A673 (cell line): ENCODE data around the gene DOCK1. TPM values are rescaled to one million over a fixed set of nuclear protein-coding genes. Genes with fewer than 3 reads are reported as not detected.

ENCODE experiments used
- BruUV-seq: library from RNA; stranded (reverse); fragments of 400-500 nt; replicated peaks from 2 replicates; lab custom pipeline; 2021; lab: Mats Ljungman, UMichigan
- CTCF ChIA-PET: fragments of 300-600 bp; sonication (Branson Sonifier 250); formaldehyde crosslinking; loops from one replicate; lab custom pipeline; 2022; ENCODE audit warnings: antibody characterized with exemption; lab: Charles Lee
- POLR2A ChIA-PET: fragments of 300-600 bp; sonication (Branson Sonifier 250); formaldehyde crosslinking; loops from one replicate; lab custom pipeline; 2022; ENCODE audit warnings: antibody characterized with exemption; ENCODE audit not compliant: low non-redundant PET; lab: Charles Lee
- DNase-seq: peaks from one replicate; pipeline ENCODE4 v3.0.0-alpha.2; 2015; ENCODE audit warnings: low spot score
- H3K27ac ChIP-seq: fragments of 200-600 bp; sonication (generic); 2 replicates; pipeline ENCODE4 v1.5.1; 2016; ENCODE audit warnings: mixed run types, low read depth, mild to moderate bottlenecking, mixed read lengths, antibody characterized with exemption, low read length; ENCODE audit not compliant: poor library complexity, severe bottlenecking
- H3K27me3 ChIP-seq: fragments of 200-600 bp; sonication (generic); replicated peaks from 2 replicates; pipeline ENCODE4 v1.6.1; 2017; ENCODE audit warnings: mixed run types, low read depth, mild to moderate bottlenecking, mixed read lengths, antibody characterized with exemption, low read length; ENCODE audit not compliant: insufficient read depth, poor library complexity
- H3K36me3 ChIP-seq: fragments of 200-600 bp; sonication (generic); 2 replicates; pipeline ENCODE4 v1.6.1; 2016; ENCODE audit warnings: mixed run types, mild to moderate bottlenecking, mixed read lengths, antibody characterized with exemption, low read length; ENCODE audit not compliant: insufficient read depth, poor library complexity, severe bottlenecking
- H3K4me1 ChIP-seq: fragments of 200-600 bp; sonication (generic); 2 replicates; pipeline ENCODE4 v1.6.1; 2017; ENCODE audit warnings: mixed run types, mild to moderate bottlenecking, mixed read lengths, antibody characterized with exemption, low read length; ENCODE audit not compliant: insufficient read depth, poor library complexity, severe bottlenecking
- H3K4me3 ChIP-seq: fragments of 200-600 bp; sonication (generic); 2 replicates; pipeline ENCODE4 v1.5.1; 2016; ENCODE audit warnings: low read depth, mixed run types, mild to moderate bottlenecking, mixed read lengths, low read length; ENCODE audit not compliant: poor library complexity, severe bottlenecking
- H3K9me3 ChIP-seq: fragments of 200-600 bp; sonication (generic); 2 replicates; pipeline ENCODE4 v1.6.1; 2016; ENCODE audit warnings: mixed run types, low read depth, mild to moderate bottlenecking, mixed read lengths, antibody characterized with exemption, low read length; ENCODE audit not compliant: poor library complexity, severe bottlenecking
- EZH2 ChIP-seq: fragments of 200-600 bp; sonication (generic); IDR thresholded peaks from 2 replicates; pipeline ENCODE4 v1.6.1; 2017; ENCODE audit warnings: borderline replicate concordance, low read depth, mild to moderate bottlenecking, mixed read lengths, antibody characterized with exemption, low read length; ENCODE audit not compliant: poor library complexity, severe bottlenecking
- intact Hi-C: fragments of 100-400 bp; cut with micrococcal nuclease; formaldehyde crosslinking; loops from one replicate; pipeline ENCODE4 v1.10.0; 2022; ENCODE audit not compliant: unreplicated experiment
- total RNA-seq: library from RNA; stranded (reverse); gene quantifications from 2 replicates; pipeline ENCODE4 v1.2.3, GENCODE V29; 2021
- TF ChIP-seq, protein P1 (sequence below): fragments of 300-800, 200-600 bp; sonication (generic); conservative IDR thresholded peaks from 2 replicates; pipeline ENCODE4 v1.5.1; 2017; ENCODE audit warnings: low read depth, mild to moderate bottlenecking, antibody characterized with exemption, low read length, moderate library complexity, mixed read lengths

DOCK1 gene
- total RNA-seq, 1 experiment from 2014 or later, result 30.7 TPM

DNA sequence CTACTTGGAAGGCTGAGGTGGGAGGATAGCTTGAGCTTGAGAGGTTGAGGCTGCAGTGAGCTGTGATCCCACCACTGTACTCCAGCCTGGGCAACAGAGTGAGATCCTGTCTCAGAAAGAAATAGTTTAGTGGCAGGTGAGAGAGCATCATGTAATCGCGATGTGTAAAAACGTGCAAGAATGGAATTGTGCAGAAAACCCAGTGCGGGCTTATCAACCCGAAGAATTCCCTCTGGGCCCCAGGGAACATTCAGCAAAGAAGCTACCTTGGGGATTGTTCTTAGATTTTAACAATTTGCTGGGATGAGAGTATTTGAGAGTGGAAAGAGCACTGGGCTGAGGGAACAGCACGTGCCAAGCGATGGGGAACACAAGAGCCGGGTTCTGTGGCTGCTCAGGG lies 398.5 kb downstream of the DOCK1 start:
- POLR2A ChIA-PET, result no interaction called here
- no TSS peak for BruUV-seq
- no peak for TF ChIP-seq EZH2
- TF ChIP-seq, protein P1, sequence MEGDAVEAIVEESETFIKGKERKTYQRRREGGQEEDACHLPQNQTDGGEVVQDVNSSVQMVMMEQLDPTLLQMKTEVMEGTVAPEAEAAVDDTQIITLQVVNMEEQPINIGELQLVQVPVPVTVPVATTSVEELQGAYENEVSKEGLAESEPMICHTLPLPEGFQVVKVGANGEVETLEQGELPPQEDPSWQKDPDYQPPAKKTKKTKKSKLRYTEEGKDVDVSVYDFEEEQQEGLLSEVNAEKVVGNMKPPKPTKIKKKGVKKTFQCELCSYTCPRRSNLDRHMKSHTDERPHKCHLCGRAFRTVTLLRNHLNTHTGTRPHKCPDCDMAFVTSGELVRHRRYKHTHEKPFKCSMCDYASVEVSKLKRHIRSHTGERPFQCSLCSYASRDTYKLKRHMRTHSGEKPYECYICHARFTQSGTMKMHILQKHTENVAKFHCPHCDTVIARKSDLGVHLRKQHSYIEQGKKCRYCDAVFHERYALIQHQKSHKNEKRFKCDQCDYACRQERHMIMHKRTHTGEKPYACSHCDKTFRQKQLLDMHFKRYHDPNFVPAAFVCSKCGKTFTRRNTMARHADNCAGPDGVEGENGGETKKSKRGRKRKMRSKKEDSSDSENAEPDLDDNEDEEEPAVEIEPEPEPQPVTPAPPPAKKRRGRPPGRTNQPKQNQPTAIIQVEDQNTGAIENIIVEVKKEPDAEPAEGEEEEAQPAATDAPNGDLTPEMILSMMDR, result no peak

DNA sequence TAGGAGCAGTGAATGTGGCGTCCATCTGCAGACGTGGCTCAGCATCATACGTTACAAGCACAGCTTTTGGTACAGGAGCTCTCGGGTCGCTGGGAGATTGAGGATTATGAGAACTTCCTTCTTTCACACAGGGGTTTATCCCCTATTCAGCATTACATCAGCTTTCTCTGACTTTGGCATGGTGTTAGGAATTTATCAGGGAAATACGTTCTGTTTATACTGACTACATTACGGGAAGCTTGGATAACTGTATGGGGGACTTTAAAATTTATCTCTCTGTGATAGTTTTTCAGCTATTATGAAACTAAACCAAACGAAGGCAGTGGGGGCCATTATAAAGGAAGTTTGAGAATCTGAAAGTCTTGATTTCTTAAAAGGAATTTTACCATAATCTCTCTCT lies 401.3 kb downstream of the DOCK1 start:
- Histone ChIP-seq H3K4me3 (no peak overlapping the region), H3K27me3 (no peaks in the 10 kb centered on the region), H3K9me3 (no peaks in the 10 kb centered on the region), H3K27ac (no peak overlapping the region), H3K4me1 (peaks cover 4% of the 10 kb centered on the region), H3K36me3 (no peaks in the 10 kb centered on the region)
- CTCF ChIA-PET, result no interaction called here
- TF ChIP-seq, protein P1, result no peak
- TF ChIP-seq EZH2, result no peak
- POLR2A ChIA-PET, result no interaction called here
- BruUV-seq, result no TSS peak
- intact Hi-C loops, result no loop called here
- no peak for DNase-seq

More for the DNA sequence above, 398.5 kb downstream of the DOCK1 start:
- no peak overlapping the region for H3K27ac ChIP-seq
- peaks cover 4% of the 10 kb centered on the region for H3K4me1 ChIP-seq
- DNase-seq, result no peak
- intact Hi-C loops, result no loop called here
- no peaks in the 10 kb centered on the region for H3K9me3 ChIP-seq
- CTCF ChIA-PET, result no interaction called here
- H3K36me3 ChIP-seq, result no peaks in the 10 kb centered on the region
- H3K4me3 ChIP-seq, result no peak overlapping the region
- H3K27me3 ChIP-seq, result no peaks in the 10 kb centered on the region

DNA sequence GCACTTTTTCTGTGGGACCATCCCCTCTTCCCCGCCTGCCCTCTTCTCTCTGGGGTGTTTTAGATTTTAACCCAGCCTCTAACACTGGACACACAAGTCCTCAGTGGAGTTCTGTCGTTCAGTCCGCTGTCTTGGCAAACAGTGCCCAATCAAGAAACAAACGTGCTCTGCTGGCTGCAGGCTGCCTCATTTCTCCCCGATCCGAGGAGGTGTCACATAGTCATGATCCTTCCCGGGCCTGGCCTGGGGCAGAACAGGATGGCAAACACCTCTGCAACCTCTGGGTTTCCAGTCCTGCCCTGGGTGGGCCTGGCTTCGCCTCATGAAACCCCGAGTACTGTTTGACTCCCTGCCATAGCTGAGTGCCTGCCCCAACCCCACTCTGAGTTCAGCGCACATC lies 402.1 kb downstream of the DOCK1 start:
- ChIA-PET CTCF (no interaction called here), POLR2A (no interaction called here)
- DNase-seq, result no peak
- Histone ChIP-seq H3K27me3 (no peaks in the 10 kb centered on the region), H3K36me3 (no peaks in the 10 kb centered on the region), H3K4me3 (no peak overlapping the region), H3K27ac (no peak overlapping the region), H3K9me3 (no peaks in the 10 kb centered on the region), H3K4me1 (peaks cover under 1% of the 10 kb centered on the region)
- intact Hi-C loops, result no loop called here
- BruUV-seq, result no TSS peak
- TF ChIP-seq, protein P1, result no peak
- TF ChIP-seq EZH2, result no peak
